Pancreas (tissue), 10 donors: ENCODE data around the gene RXRA. TPM values are rescaled to one million over a fixed set of nuclear protein-coding genes. Genes with fewer than 3 reads are reported as not detected.

ENCODE experiments used
- ATAC-seq, 4 donors: fragments of 200-7000 bp; cut with Tn5 transposase; one replicate each; pipeline versions ENCODE4 v1.8.0 to v1.9.1; 2020; ENCODE audit warnings: mild to moderate bottlenecking in 4 of 4, moderate library complexity in 4 of 4
- DNase-seq, 6 donors: peaks; one replicate each; pipeline ENCODE4 v3.0.0-alpha.2; 2020
- FAIRE-seq: peaks from 2 replicates; lab custom pipeline; 2012; peaks lifted over from hg19 to GRCh38; lab: Jason Lieb, UNC
- H3K27ac ChIP-seq, 4 donors: fragments of 200-600 bp; sonication (generic); 1 replicate in 3 of 4; 2 replicates in 1 of 4; pipeline versions ENCODE4 v1.5.0 to v1.8.0; 2020
- H3K27me3 ChIP-seq, 4 donors: fragments of 200-600 bp; one replicate each; pipeline ENCODE4 v1.8.0; 2021
- H3K36me3 ChIP-seq, 3 donors: fragments of 200-600 bp; sonication (generic) in 1 of 3; one replicate each; pipeline versions ENCODE4 v1.5.0 to v1.8.0; 2020 to 2021
- H3K4me1 ChIP-seq, 3 donors: fragments of 200-600 bp; one replicate each; pipeline ENCODE4 v1.8.0; 2021
- H3K4me3 ChIP-seq, 4 donors: fragments of 200-600 bp; sonication (generic) in 2 of 4; one replicate each; pipeline versions ENCODE4 v1.5.0 to v1.8.0; 2020 to 2021
- H3K9me3 ChIP-seq, 4 donors: fragments of 200-600 bp; one replicate each; pipeline ENCODE4 v1.8.0; 2021
- WGBS, 2 donors: extraction: QIAGEN DNeasy Blood & Tissue Kit; methylation state at CpG; one replicate each; pipeline ENCODE4 v1.1.7; 2013; 5-methylcytosine and 5-hydroxymethylcytosine counted together
- intact Hi-C, 3 donors: fragments of 100-400 bp; cut with DNase I; formaldehyde crosslinking; loops; one replicate each; pipeline versions ENCODE4 v1.11.1 to v1.14.2; 2022
- polyA plus RNA-seq, 2 donors: library from polyadenylated mRNA; stranded (reverse); fragments of 200-250 nt; gene quantifications; one replicate each; pipeline ENCODE4 v1.2.3, GENCODE V29; 2013
- total RNA-seq, 6 donors: library from RNA; stranded (reverse); fragmentation: NEBNext Ultra II Directional in 4 of 6; extraction: Animal tissue kit (Norgen Biotek cat#: 25700) in 4 of 6; gene quantifications; one replicate each; pipeline versions ENCODE4 v1.2.1 to v1.2.4, GENCODE V29; 2021 to 2023
- TF ChIP-seq, protein P1 (sequence below), 4 donors: fragments of 200-600 bp; sonication (generic) in 3 of 4; IDR thresholded peaks; one replicate each; pipeline versions ENCODE4 v1.5.0 to v1.8.0; 2021; ENCODE audit warnings: antibody characterized with exemption in 4 of 4
- donor health status: healthy with polysubstance abuse.
- donor health status: DM: no; HTN: no; CAD: no; lungs with moderate emphysema.
- donor health status: DM: no; HTN: no; CAD: no.
- donor health status: control.
- donor health status: control.
- donor health status: Bipolar disorder and iron deficiency.
- donor health status: DM: yes; HTN: yes; CAD: no.
- donor health status: DM: no; HTN: no; CAD: no.
- donor health status: DM: no; HTN: no; CAD: no.
- donor health status: DM: yes; HTN: yes; CAD: no.

The RXRA gene
- total and polyA plus RNA-seq, 8 donors, result 20.2 to 35.1 (median 22.9) TPM

DNA sequence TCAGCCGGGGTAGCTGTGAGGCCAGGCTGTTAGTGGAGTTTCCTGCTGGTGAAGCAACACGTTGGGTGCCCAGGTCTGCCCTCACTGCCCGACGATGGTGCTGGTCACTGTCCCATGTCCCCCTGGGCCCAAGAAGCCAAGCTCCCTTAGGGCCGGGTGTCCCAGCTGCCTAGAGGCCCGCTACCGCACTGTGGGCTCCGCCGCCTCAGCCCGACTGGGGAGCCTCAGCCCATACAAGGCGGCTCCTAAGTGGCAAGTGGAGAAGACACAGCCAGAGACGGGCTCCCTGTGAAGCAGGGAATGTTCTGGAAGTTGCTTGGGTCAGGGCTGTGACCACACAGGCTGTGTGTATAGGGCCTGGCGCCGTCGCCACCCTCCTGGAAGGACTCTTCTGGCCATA, 96.9 kb downstream of the RXRA start:
- TF ChIP-seq, protein P1, sequence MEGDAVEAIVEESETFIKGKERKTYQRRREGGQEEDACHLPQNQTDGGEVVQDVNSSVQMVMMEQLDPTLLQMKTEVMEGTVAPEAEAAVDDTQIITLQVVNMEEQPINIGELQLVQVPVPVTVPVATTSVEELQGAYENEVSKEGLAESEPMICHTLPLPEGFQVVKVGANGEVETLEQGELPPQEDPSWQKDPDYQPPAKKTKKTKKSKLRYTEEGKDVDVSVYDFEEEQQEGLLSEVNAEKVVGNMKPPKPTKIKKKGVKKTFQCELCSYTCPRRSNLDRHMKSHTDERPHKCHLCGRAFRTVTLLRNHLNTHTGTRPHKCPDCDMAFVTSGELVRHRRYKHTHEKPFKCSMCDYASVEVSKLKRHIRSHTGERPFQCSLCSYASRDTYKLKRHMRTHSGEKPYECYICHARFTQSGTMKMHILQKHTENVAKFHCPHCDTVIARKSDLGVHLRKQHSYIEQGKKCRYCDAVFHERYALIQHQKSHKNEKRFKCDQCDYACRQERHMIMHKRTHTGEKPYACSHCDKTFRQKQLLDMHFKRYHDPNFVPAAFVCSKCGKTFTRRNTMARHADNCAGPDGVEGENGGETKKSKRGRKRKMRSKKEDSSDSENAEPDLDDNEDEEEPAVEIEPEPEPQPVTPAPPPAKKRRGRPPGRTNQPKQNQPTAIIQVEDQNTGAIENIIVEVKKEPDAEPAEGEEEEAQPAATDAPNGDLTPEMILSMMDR (IDR thresholded peaks at IDR 0.05), result no peak
- no peaks in the 10 kb centered on the region for H3K36me3 ChIP-seq
- FAIRE-seq, result no peak

DNA sequence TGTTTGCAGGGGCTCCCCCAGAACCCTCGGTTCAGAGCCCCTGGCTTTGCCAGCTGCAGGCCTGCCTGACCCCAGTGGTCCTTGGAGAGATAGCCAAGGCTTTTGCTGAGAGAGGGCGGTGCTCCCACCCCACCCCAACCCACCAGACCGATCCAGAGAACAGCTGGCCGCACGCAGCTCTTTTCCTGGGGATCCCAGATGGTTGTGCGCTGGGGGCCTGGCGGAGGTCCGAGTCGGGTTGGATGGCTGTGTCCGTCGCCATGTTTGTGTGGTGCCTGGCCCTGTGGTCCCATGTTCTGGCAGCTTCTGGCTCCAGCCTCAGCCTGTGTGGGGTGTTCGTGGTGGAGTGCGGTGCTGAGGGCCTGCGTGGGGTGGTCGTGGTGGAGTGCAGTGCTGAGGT, 97.5 kb downstream of the RXRA start:
- no peak for DNase-seq
- intact Hi-C loops, result loop anchor here in 1 of 3 donors (10.0 kb wide), 1 partner anchor 89 kb away; no protein-coding TSS in a partner anchor
- H3K27me3 ChIP-seq, result no peaks in the 10 kb centered on the region
- H3K4me3 ChIP-seq, result no peak overlapping the region
- no peaks in the 10 kb centered on the region for H3K4me1 ChIP-seq
- TF ChIP-seq, protein P1 (IDR thresholded peaks at IDR 0.05), result no peak
- WGBS, 2 donors, result 91 to 92% methylated on average over 15 of the region's 15 CpGs
- H3K36me3 ChIP-seq, result no peaks in the 10 kb centered on the region
- no peaks in the 10 kb centered on the region for H3K9me3 ChIP-seq
- H3K27ac ChIP-seq, result no peak overlapping the region
- FAIRE-seq, result no peak
- no peak for ATAC-seq

More for the DNA sequence above, 96.9 kb downstream of the RXRA start:
- no peak overlapping the region for H3K4me3 ChIP-seq
- no peak for ATAC-seq
- H3K27me3 ChIP-seq, result no peaks in the 10 kb centered on the region
- DNase-seq, result no peak
- 93 to 94% methylated on average over 15 of the region's 15 CpGs for WGBS, 2 donors
- no peaks in the 10 kb centered on the region for H3K9me3 ChIP-seq
- no peaks in the 10 kb centered on the region for H3K4me1 ChIP-seq
- intact Hi-C loops, result loop anchor here in 1 of 3 donors (10.0 kb wide), 1 partner anchor 88 kb away; no protein-coding TSS in a partner anchor
- no peak overlapping the region for H3K27ac ChIP-seq

DNA sequence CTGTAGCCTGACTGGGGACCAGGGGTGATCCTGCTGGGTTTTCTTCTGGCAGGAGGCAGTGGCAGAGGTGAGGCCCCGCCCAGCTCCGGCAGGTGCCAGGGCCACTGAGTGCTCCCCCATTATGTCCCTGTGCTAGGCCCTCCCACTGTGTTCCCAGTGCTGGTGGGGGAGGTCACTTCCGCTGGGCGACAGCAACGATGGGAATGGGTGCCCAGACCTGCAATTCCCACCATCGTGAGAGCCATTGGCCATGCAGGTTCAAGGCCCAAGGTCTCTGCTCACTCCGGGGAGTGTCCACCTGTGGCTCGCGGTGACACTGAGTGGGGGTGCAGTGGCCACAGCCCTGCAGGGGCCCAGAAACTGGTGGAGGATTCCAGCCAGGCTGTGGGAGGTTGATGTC, 98.6 kb downstream of the RXRA start:
- TF ChIP-seq, protein P1 (IDR thresholded peaks at IDR 0.05), result no peak
- Histone ChIP-seq H3K27ac (no peak overlapping the region), H3K27me3 (no peaks in the 10 kb centered on the region), H3K4me1 (no peaks in the 10 kb centered on the region), H3K36me3 (no peaks in the 10 kb centered on the region), H3K9me3 (no peaks in the 10 kb centered on the region), H3K4me3 (no peak overlapping the region)
- peak in 2 of 4 donors; percentile 8 to 42 for ATAC-seq
- intact Hi-C loops, result loop anchor here in 1 of 3 donors (10.0 kb wide), 1 partner anchor 90 kb away; no protein-coding TSS in a partner anchor
- WGBS, 2 donors, result 48 to 51% methylated on average over 9 of the region's 9 CpGs
- no peak for DNase-seq
- no peak for FAIRE-seq

DNA sequence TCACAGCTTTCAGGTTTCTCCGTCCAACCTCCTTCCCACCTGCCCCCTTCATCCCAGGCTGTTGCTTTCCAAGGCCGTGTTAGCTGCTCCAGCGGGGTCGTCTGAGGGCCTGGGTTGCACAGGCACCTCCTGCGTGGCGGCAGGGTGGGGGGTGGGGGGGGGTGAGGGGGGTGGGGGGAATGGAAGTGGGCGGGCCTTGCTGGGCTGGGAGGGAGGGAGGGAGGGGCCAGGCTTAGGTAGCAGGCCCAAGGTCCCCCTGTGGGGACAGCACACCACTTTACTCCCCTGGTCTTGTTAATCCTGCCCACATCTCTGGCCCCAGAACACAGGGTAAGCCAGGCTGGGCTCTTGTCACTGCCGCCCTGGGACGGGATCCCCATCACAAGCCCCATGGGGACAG, 99.1 kb downstream of the RXRA start:
- TF ChIP-seq, protein P1 (IDR thresholded peaks at IDR 0.05), result no peak
- Histone ChIP-seq H3K27me3 (no peaks in the 10 kb centered on the region), H3K4me3 (no peak overlapping the region), H3K4me1 (no peaks in the 10 kb centered on the region), H3K27ac (no peak overlapping the region), H3K9me3 (no peaks in the 10 kb centered on the region), H3K36me3 (no peaks in the 10 kb centered on the region)
- WGBS, 2 donors, result 68 to 77% methylated on average over 7 to 9 of the region's 9 CpGs
- FAIRE-seq (no peak), DNase-seq (no peak), ATAC-seq (no peak)
- intact Hi-C loops, result loop anchor here in 1 of 3 donors (10.0 kb wide), 1 partner anchor 91 kb away; no protein-coding TSS in a partner anchor

DNA sequence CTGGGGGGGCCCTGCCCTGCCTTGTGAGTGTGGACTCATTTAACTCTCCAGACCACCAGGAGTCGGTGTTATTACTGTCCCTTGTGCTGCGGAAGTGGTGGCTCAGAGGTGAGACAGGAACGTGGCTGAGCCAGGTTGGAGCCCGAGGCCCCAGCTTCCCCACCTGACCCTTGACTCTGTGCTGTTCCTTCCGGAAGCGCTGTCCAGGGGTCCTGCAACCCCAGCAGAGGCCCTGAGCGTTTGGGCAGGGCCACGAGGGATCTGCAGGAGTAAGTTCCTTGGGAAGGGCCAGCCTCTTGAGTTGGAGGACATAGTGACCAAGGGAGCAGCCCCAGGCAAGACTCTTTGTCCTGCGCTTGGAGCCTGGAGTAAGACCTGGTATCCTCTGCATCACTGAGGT, 99.6 kb downstream of the RXRA start:
- no peak overlapping the region for H3K27ac ChIP-seq
- intact Hi-C loops, result loop anchor here in 1 of 3 donors (10.0 kb wide), 1 partner anchor 91 kb away; no protein-coding TSS in a partner anchor
- no peak for DNase-seq
- H3K27me3 ChIP-seq, result no peaks in the 10 kb centered on the region
- ATAC-seq, result no peak
- 86 to 90% methylated on average over 9 of the region's 9 CpGs for WGBS, 2 donors
- no peaks in the 10 kb centered on the region for H3K4me1 ChIP-seq
- H3K4me3 ChIP-seq, result no peak overlapping the region
- H3K9me3 ChIP-seq, result no peaks in the 10 kb centered on the region
- TF ChIP-seq, protein P1 (IDR thresholded peaks at IDR 0.05), result no peak
- no peaks in the 10 kb centered on the region for H3K36me3 ChIP-seq
- no peak for FAIRE-seq
